ENCODE results near the gene ARID1B.

The ARID1B gene

DNA sequence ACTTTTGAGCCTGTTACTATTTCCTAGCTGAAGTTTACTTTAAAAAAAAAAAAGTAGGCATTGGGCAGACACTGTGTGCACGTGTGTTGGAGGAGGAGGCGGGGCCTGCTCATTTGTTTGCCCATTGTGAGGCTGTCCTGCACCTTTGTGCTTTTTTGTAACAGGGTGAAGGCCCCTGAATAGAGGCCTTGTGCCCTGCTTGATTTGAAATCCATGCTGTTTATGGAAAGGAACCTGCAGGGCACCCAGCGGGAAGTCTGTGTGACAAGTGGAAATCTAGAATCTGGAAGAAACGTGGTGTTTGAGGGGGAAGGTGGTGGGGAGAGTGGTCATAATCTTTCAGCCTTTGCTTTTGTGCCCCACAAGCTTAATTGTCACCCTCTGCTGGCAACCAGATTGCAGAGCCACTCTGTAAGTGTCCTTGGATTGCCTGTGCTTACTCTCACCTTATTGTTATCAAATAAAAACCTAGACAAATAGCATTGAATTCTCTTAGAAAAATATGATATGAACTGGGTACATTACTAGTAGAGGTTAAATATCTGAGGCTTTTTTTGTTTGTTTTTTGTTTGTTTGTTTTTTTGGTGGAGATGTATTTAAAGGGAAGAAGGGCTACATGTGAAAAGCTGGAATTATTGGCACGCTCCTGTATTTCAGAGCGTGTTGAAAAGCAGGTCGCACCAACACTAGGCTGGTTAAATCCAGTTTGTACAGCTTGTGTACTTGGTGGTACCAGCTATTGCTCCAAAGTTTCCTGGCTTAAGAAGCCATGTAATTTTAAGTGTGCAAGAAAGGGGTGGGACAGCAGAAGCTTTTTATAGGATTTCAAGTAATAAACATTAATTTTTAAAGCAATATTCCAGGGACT is 156.3 kb downstream of the ARID1B start (continued):
- TF ChIP-seq ZNF600 (tag by site-specific recombination; IDR thresholded peaks at IDR 0.05) = peak; percentile 93
- TF ChIP-seq, protein P1, sequence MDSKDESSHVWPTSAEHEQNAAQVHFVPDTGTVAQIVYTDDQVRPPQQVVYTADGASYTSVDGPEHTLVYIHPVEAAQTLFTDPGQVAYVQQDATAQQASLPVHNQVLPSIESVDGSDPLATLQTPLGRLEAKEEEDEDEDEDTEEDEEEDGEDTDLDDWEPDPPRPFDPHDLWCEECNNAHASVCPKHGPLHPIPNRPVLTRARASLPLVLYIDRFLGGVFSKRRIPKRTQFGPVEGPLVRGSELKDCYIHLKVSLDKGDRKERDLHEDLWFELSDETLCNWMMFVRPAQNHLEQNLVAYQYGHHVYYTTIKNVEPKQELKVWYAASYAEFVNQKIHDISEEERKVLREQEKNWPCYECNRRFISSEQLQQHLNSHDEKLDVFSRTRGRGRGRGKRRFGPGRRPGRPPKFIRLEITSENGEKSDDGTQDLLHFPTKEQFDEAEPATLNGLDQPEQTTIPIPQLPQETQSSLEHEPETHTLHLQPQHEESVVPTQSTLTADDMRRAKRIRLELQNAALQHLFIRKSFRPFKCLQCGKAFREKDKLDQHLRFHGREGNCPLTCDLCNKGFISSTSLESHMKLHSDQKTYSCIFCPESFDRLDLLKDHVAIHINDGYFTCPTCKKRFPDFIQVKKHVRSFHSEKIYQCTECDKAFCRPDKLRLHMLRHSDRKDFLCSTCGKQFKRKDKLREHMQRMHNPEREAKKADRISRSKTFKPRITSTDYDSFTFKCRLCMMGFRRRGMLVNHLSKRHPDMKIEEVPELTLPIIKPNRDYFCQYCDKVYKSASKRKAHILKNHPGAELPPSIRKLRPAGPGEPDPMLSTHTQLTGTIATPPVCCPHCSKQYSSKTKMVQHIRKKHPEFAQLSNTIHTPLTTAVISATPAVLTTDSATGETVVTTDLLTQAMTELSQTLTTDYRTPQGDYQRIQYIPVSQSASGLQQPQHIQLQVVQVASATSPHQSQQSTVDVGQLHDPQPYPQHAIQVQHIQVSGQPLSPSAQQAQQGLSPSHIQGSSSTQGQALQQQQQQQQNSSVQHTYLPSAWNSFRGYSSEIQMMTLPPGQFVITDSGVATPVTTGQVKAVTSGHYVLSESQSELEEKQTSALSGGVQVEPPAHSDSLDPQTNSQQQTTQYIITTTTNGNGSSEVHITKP (tag by site-specific recombination; IDR thresholded peaks at IDR 0.05) = no peak
- no peak for TF ChIP-seq YY1 (tag by site-specific recombination; IDR thresholded peaks at IDR 0.05)
- TF ChIP-seq ZBTB17 (tag by site-specific recombination; IDR thresholded peaks at IDR 0.05) = peak; percentile 60
- no peak for TF ChIP-seq ZNF585B (tag by site-specific recombination; IDR thresholded peaks at IDR 0.05)
- no peak for TF ChIP-seq ZNF202 (tag by site-specific recombination; IDR thresholded peaks at IDR 0.05; ENCODE audit: borderline replicate concordance)
- no peak for TF ChIP-seq ZNF23 (tag by site-specific recombination; IDR thresholded peaks at IDR 0.05; ENCODE audit: borderline replicate concordance)
- TF ChIP-seq, protein P2, sequence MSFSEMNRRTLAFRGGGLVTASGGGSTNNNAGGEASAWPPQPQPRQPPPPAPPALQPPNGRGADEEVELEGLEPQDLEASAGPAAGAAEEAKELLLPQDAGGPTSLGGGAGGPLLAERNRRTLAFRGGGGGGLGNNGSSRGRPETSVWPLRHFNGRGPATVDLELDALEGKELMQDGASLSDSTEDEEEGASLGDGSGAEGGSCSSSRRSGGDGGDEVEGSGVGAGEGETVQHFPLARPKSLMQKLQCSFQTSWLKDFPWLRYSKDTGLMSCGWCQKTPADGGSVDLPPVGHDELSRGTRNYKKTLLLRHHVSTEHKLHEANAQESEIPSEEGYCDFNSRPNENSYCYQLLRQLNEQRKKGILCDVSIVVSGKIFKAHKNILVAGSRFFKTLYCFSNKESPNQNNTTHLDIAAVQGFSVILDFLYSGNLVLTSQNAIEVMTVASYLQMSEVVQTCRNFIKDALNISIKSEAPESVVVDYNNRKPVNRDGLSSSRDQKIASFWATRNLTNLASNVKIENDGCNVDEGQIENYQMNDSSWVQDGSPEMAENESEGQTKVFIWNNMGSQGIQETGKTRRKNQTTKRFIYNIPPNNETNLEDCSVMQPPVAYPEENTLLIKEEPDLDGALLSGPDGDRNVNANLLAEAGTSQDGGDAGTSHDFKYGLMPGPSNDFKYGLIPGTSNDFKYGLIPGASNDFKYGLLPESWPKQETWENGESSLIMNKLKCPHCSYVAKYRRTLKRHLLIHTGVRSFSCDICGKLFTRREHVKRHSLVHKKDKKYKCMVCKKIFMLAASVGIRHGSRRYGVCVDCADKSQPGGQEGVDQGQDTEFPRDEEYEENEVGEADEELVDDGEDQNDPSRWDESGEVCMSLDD (tag by site-specific recombination; IDR thresholded peaks at IDR 0.05) = no peak
- TF ChIP-seq ZNF211 (tag by site-specific recombination; IDR thresholded peaks at IDR 0.05; ENCODE audit: low read depth) = no peak
- TF ChIP-seq OVOL3 (tag by site-specific recombination; IDR thresholded peaks at IDR 0.05) = no peak
- no peak for TF ChIP-seq ZNF311 (tag by site-specific recombination; IDR thresholded peaks at IDR 0.05; ENCODE audit: borderline replicate concordance)
- no peak for TF ChIP-seq ZFHX2 (tag by site-specific recombination; conservative IDR thresholded peaks at IDR 0.05)
- TF ChIP-seq BCL11B (tag by site-specific recombination; IDR thresholded peaks at IDR 0.05; ENCODE audit: low read depth) = no peak
- TF ChIP-seq ZNF48 (tag by site-specific recombination; IDR thresholded peaks at IDR 0.05) = no peak
- peak; percentile 94 for TF ChIP-seq FEZF1 (tag by site-specific recombination; IDR thresholded peaks at IDR 0.05)
- no peak for TF ChIP-seq ZFP3 (tag by site-specific recombination; IDR thresholded peaks at IDR 0.05; ENCODE audit: low read depth)
- no peak for TF ChIP-seq ZNF560 (tag by site-specific recombination; IDR thresholded peaks at IDR 0.05; ENCODE audit: borderline replicate concordance)
- peak; percentile 65; the same call in 1 of the 2 replicates for TF ChIP-seq ZBTB20 (tag by site-specific recombination; IDR thresholded peaks at IDR 0.05)
- no peak for TF ChIP-seq GLIS1 (tag by site-specific recombination; IDR thresholded peaks at IDR 0.05)
- no peak for TF ChIP-seq ZNF19 (tag by site-specific recombination; IDR thresholded peaks at IDR 0.05; ENCODE audit: low read depth)
- TF ChIP-seq ZNF610 (tag by site-specific recombination; IDR thresholded peaks at IDR 0.05; ENCODE audit: borderline replicate concordance) = no peak
- TF ChIP-seq, protein P3, sequence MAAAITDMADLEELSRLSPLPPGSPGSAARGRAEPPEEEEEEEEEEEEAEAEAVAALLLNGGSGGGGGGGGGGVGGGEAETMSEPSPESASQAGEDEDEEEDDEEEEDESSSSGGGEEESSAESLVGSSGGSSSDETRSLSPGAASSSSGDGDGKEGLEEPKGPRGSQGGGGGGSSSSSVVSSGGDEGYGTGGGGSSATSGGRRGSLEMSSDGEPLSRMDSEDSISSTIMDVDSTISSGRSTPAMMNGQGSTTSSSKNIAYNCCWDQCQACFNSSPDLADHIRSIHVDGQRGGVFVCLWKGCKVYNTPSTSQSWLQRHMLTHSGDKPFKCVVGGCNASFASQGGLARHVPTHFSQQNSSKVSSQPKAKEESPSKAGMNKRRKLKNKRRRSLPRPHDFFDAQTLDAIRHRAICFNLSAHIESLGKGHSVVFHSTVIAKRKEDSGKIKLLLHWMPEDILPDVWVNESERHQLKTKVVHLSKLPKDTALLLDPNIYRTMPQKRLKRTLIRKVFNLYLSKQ (tag by site-specific recombination; IDR thresholded peaks at IDR 0.05; ENCODE audit: borderline replicate concordance) = no peak
- no peak for TF ChIP-seq ZNF704 (tag by site-specific recombination; IDR thresholded peaks at IDR 0.05)
- 0 out of 2 replicates have a peak, but pooled peaks have one; percentile 18 for TF ChIP-seq ZEB2 (tag by site-specific recombination; IDR thresholded peaks at IDR 0.05)
- TF ChIP-seq, protein P4, sequence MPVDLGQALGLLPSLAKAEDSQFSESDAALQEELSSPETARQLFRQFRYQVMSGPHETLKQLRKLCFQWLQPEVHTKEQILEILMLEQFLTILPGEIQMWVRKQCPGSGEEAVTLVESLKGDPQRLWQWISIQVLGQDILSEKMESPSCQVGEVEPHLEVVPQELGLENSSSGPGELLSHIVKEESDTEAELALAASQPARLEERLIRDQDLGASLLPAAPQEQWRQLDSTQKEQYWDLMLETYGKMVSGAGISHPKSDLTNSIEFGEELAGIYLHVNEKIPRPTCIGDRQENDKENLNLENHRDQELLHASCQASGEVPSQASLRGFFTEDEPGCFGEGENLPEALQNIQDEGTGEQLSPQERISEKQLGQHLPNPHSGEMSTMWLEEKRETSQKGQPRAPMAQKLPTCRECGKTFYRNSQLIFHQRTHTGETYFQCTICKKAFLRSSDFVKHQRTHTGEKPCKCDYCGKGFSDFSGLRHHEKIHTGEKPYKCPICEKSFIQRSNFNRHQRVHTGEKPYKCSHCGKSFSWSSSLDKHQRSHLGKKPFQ (tag by site-specific recombination; IDR thresholded peaks at IDR 0.05) = peak; percentile 24; the same call in 1 of the 2 replicates
- TF ChIP-seq ZSCAN30 (tag by site-specific recombination; IDR thresholded peaks at IDR 0.05) = peak; percentile 60

Data from HEK293 (cell line).